DOHH2 (cell line): ENCODE results near the gene PPP1R15A.

Experiments
- H3F3A ChIP-seq: fragments of 200-600 bp; sonication (generic), shearing (Covaris generic); 2 replicates; pipeline ENCODE4 v1.6.0; 2016; ENCODE audit warnings: antibody characterized with exemption, mild to moderate bottlenecking; ENCODE audit not compliant: control insufficient read depth, insufficient read depth
- H3K27ac ChIP-seq: fragments of 200-600 bp; sonication (generic); 2 replicates; pipeline ENCODE4 v1.5.1; 2014; ENCODE audit warnings: low read depth, mild to moderate bottlenecking, low read length, moderate library complexity
- H3K27me3 ChIP-seq: fragments of 200-600 bp; sonication (generic); 2 replicates; pipeline ENCODE4 v1.6.1; 2014; ENCODE audit warnings: mild to moderate bottlenecking, low read length, mixed read lengths; ENCODE audit not compliant: control insufficient read depth
- H3K36me3 ChIP-seq: fragments of 200-600 bp; sonication (generic); 2 replicates; pipeline ENCODE4 v1.6.1; 2014; ENCODE audit warnings: mild to moderate bottlenecking, low read length, moderate library complexity, mixed read lengths; ENCODE audit not compliant: control insufficient read depth
- H3K4me1 ChIP-seq: fragments of 200-600 bp; sonication (generic); 2 replicates; pipeline ENCODE4 v1.6.1; 2014; ENCODE audit warnings: mild to moderate bottlenecking, low read length, mixed read lengths; ENCODE audit not compliant: control insufficient read depth
- H3K4me2 ChIP-seq: fragments of 200-600 bp; sonication (generic); 2 replicates; pipeline ENCODE4 v1.6.0; 2014; ENCODE audit warnings: mild to moderate bottlenecking, low read length, moderate library complexity
- H3K4me3 ChIP-seq: fragments of 200-600 bp; sonication (generic); 2 replicates; pipeline ENCODE4 v1.5.1; 2014; ENCODE audit warnings: mild to moderate bottlenecking, low read length, mixed read lengths
- H3K79me2 ChIP-seq: fragments of 200-600 bp; sonication (generic); 2 replicates; pipeline ENCODE4 v1.6.1; 2014; ENCODE audit warnings: mild to moderate bottlenecking, low read length, mixed read lengths; ENCODE audit not compliant: control insufficient read depth
- H3K9me2 ChIP-seq: fragments of 200-600 bp; sonication (generic); replicated peaks from 2 replicates; pipeline ENCODE4 v1.6.1; 2014; ENCODE audit warnings: mild to moderate bottlenecking, low read length, mixed read lengths; ENCODE audit not compliant: control insufficient read depth
- H3K9me3 ChIP-seq: fragments of 200-600 bp; sonication (generic); 2 replicates; pipeline ENCODE4 v1.6.1; 2014; ENCODE audit warnings: antibody characterized with exemption, low read length, mixed read lengths; ENCODE audit not compliant: control insufficient read depth, insufficient read depth
- H4K20me1 ChIP-seq: fragments of 200-600 bp; sonication (generic); 2 replicates; pipeline ENCODE4 v1.6.0; 2014; ENCODE audit warnings: low read depth, mild to moderate bottlenecking, antibody characterized with exemption, low read length, moderate library complexity; ENCODE audit not compliant: control insufficient read depth, insufficient read depth
- CTCF ChIP-seq: fragments of 200-600 bp; sonication (generic); IDR thresholded peaks from one replicate; pipeline ENCODE4 v1.5.1; 2014; ENCODE audit warnings: antibody characterized with exemption, mild to moderate bottlenecking, low read depth, low read length; ENCODE audit not compliant: poor library complexity, severe bottlenecking
- EZH2phosphoT487 ChIP-seq: fragments of 200-600 bp; sonication (generic); IDR thresholded peaks from 2 replicates; pipeline ENCODE4 v1.6.1; 2017; ENCODE audit warnings: borderline replicate concordance, mild to moderate bottlenecking, antibody characterized with exemption, low read length, moderate library complexity, mixed read lengths

Gene PPP1R15A

GRCh38 chr19:48836089-48837017, 35.9 kb upstream of the PPP1R15A start, which contains the start of gene HSD17B14:
HSD17B14 (minus strand) TSS chr19:48836491; CDS start chr19:48836411, 80 bp downstream.
- Histone ChIP-seq H3K27me3 (no peaks in the 10 kb centered on the region), H3K4me3 (peak within 1 kb of the TSS; percentile 89)
- TF ChIP-seq EZH2phosphoT487 (no peak), CTCF (no peak)

DNA sequence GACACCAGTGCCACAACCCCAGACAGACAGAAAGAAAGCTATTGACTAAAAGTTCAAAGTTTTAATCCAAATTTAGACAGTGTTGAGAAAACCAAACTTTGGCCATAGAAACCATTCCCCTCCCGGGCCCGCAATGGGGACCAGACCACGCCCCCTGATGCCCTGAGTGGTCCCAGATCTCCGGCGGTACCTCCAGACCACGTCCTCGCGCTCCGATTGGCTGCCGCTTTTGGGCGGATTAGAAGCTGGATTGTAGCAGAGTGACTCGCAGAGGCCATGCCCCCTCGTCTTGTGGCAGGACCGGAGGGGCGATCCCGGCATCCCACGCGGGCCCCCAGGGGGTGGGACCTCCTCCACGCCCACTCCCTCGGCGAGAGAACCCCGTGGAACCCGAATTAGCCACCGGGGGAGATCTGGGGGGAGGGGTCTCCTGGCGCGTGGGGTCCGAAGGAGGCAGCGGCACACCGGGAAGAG, 35.1 kb upstream of the PPP1R15A start:
- peak overlapping the region; percentile 52 for H3K27ac ChIP-seq
- H3F3A ChIP-seq, result peaks cover 10% of the 10 kb centered on the region
- H3K36me3 ChIP-seq, result no peaks in the 10 kb centered on the region
- peak overlapping the region; percentile 99 for H3K4me2 ChIP-seq
- no peaks in the 10 kb centered on the region for H3K27me3 ChIP-seq
- H4K20me1 ChIP-seq, result no peaks in the 10 kb centered on the region
- TF ChIP-seq EZH2phosphoT487 (no peak), CTCF (no peak)
- no peaks in the 10 kb centered on the region for H3K79me2 ChIP-seq
- no peaks in the 10 kb centered on the region for H3K9me2 ChIP-seq
- H3K4me1 ChIP-seq, result peaks cover 30% of the 10 kb centered on the region
- H3K9me3 ChIP-seq, result no peaks in the 10 kb centered on the region
- peak overlapping the region; percentile 89 for H3K4me3 ChIP-seq

More at GRCh38 chr19:48836089-48837017, 35.9 kb upstream of the PPP1R15A start, which contains the start of gene HSD17B14:
- peaks cover 30% of the 10 kb centered on the region for H3K4me1 ChIP-seq
- no peaks in the 10 kb centered on the region for H3K79me2 ChIP-seq
- no peaks in the 10 kb centered on the region for H3K9me3 ChIP-seq
- peak within 1 kb of the TSS; percentile 99 for H3K4me2 ChIP-seq
- H3K36me3 ChIP-seq, result no peaks in the 10 kb centered on the region
- H3K27ac ChIP-seq, result peak within 1 kb of the TSS; percentile 52
- no peaks in the 10 kb centered on the region for H3K9me2 ChIP-seq
- H4K20me1 ChIP-seq, result no peaks in the 10 kb centered on the region
- peaks cover 10% of the 10 kb centered on the region for H3F3A ChIP-seq

DNA sequence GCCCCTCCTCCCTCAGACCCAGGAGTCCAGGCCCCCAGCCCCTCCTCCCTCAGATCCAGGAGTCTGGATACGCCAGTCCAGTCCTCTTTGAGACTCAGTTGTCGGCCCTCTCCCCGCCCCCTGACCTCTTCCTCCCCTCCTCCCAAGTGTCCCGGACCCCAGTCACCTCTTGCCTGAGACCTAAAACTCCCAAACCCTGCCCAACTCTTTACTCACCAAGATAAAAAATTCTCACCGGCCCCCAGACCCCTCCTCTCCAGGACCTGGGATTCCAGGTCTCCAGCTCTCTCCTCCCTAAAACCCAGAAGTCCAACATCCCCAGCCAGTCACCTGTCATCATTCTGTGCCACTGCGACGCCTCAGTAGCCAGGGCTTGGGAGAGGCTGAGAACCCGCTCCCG, 34.5 kb upstream of the PPP1R15A start:
- H4K20me1 ChIP-seq, result no peaks in the 10 kb centered on the region
- no peaks in the 10 kb centered on the region for H3K79me2 ChIP-seq
- H3K4me2 ChIP-seq, result peak overlapping the region; percentile 99

More for the DNA sequence above, 34.5 kb upstream of the PPP1R15A start:
- Histone ChIP-seq H3K4me1 (peaks cover 30% of the 10 kb centered on the region), H3K27me3 (no peaks in the 10 kb centered on the region), H3F3A (peaks cover 10% of the 10 kb centered on the region), H3K36me3 (no peaks in the 10 kb centered on the region), H3K9me3 (no peaks in the 10 kb centered on the region), H3K27ac (no peak overlapping the region), H3K9me2 (no peaks in the 10 kb centered on the region), H3K4me3 (peak overlapping the region; percentile 89)
- TF ChIP-seq CTCF, result no peak
